Activated naive CD8-positive, alpha-beta T cell treated with anti-CD3 and anti-CD28 coated beads, Interleukin-2, amount 10 ng/mL, durations not matched to agents 7 days and 5 days (primary cell): ENCODE data around the gene ARFRP1. TPM values are rescaled to one million over a fixed set of nuclear protein-coding genes. Genes with fewer than 3 reads are reported as not detected.

Experiments
- ATAC-seq: fragments of 150-1000 bp; cut with Tn5 transposase; one replicate; pipeline ENCODE4 v1.10.0; 2021; ENCODE audit warnings: low read depth, moderate library complexity
- POLR2A ChIA-PET: fragments of 350-600 bp; sonication (Branson Sonifier 250); formaldehyde crosslinking; loops from one replicate; lab custom pipeline; 2021; ENCODE audit warnings: antibody characterized with exemption; lab: Charles Lee
- DNase-seq: peaks from one replicate; pipeline ENCODE4 v3.0.0; 2021
- H3K27ac Mint-ChIP-seq: one replicate; pipeline ENCODE4 v1.8.0; 2022; ENCODE audit warnings: mild to moderate bottlenecking, mixed read lengths
- H3K27me3 Mint-ChIP-seq: one replicate; pipeline ENCODE4 v1.8.0; 2022; ENCODE audit warnings: mild to moderate bottlenecking, moderate library complexity, mixed read lengths
- H3K36me3 Mint-ChIP-seq: one replicate; pipeline ENCODE4 v1.8.0; 2021; ENCODE audit warnings: mild to moderate bottlenecking, mixed read lengths
- H3K4me1 Mint-ChIP-seq: one replicate; pipeline ENCODE4 v1.8.0; 2021; ENCODE audit warnings: mixed read lengths
- H3K4me3 Mint-ChIP-seq: one replicate; pipeline ENCODE4 v1.8.0; 2022; ENCODE audit warnings: mild to moderate bottlenecking, moderate library complexity, mixed read lengths
- H3K9me3 Mint-ChIP-seq: one replicate; pipeline ENCODE4 v1.8.0; 2021; ENCODE audit warnings: mixed read lengths
- total RNA-seq, 2 experiments: library from RNA; stranded (reverse); gene quantifications; one replicate each; pipeline ENCODE4 v1.2.3, GENCODE V29; 2021

Gene ARFRP1
- total RNA-seq, 2 experiments from 2014 or later: 68.8 to 73.1 TPM

- no peak overlapping the region for H3K4me3 Mint-ChIP-seq
- POLR2A ChIA-PET: interaction anchor here (0.9 kb wide), 1 partner anchor 42 kb away, joined by 3 read pairs; the partner anchor contains the start of gene LIME1
- DNase-seq (no peak), ATAC-seq (no peak)
- no peak overlapping the region for H3K27ac Mint-ChIP-seq
- peaks cover 5% of the 10 kb centered on the region for H3K4me1 Mint-ChIP-seq
- no peaks in the 10 kb centered on the region for H3K27me3 Mint-ChIP-seq
- peaks cover 7% of the 10 kb centered on the region for H3K36me3 Mint-ChIP-seq
- H3K9me3 Mint-ChIP-seq: no peaks in the 10 kb centered on the region
These were observed 13.0 kb downstream of the ARFRP1 start for GRCh38 chr20:63694584-63695423.

GRCh38 chr20:63693733-63694583 lies 13.8 kb downstream of the ARFRP1 start:
- POLR2A ChIA-PET: no interaction called here

GRCh38 chr20:63693083-63693732 lies 14.6 kb downstream of the ARFRP1 start:
- Mint-ChIP-seq H3K9me3 (no peaks in the 10 kb centered on the region), H3K4me1 (peaks cover 5% of the 10 kb centered on the region), H3K27me3 (no peaks in the 10 kb centered on the region), H3K36me3 (peaks cover 7% of the 10 kb centered on the region), H3K27ac (no peak overlapping the region), H3K4me3 (no peak overlapping the region)
- no peak for DNase-seq
- POLR2A ChIA-PET: no interaction called here
- no peak for ATAC-seq

More at GRCh38 chr20:63693733-63694583, 13.8 kb downstream of the ARFRP1 start:
- peak overlapping the region; percentile 32 for H3K4me3 Mint-ChIP-seq
- peaks cover 7% of the 10 kb centered on the region for H3K36me3 Mint-ChIP-seq
- no peaks in the 10 kb centered on the region for H3K27me3 Mint-ChIP-seq
- ATAC-seq (no peak), DNase-seq (no peak)
- peaks cover 5% of the 10 kb centered on the region for H3K4me1 Mint-ChIP-seq
- H3K9me3 Mint-ChIP-seq: no peaks in the 10 kb centered on the region
- peak overlapping the region; percentile 89 for H3K27ac Mint-ChIP-seq

- Mint-ChIP-seq H3K27ac (no peak overlapping the region), H3K36me3 (peaks cover 7% of the 10 kb centered on the region)
- POLR2A ChIA-PET: no interaction called here
These were observed 15.2 kb downstream of the ARFRP1 start for GRCh38 chr20:63692436-63693082.

GRCh38 chr20:63691711-63692435 lies 15.9 kb downstream of the ARFRP1 start:
- H3K27me3 Mint-ChIP-seq: no peaks in the 10 kb centered on the region
- H3K36me3 Mint-ChIP-seq: peaks cover 7% of the 10 kb centered on the region
- ATAC-seq (no peak), DNase-seq (no peak)
- no peak overlapping the region for H3K4me3 Mint-ChIP-seq
- peaks cover 5% of the 10 kb centered on the region for H3K4me1 Mint-ChIP-seq
- no peak overlapping the region for H3K27ac Mint-ChIP-seq
- H3K9me3 Mint-ChIP-seq: no peaks in the 10 kb centered on the region
- POLR2A ChIA-PET: no interaction called here

More at GRCh38 chr20:63692436-63693082, 15.2 kb downstream of the ARFRP1 start:
- Mint-ChIP-seq H3K4me1 (peaks cover 5% of the 10 kb centered on the region), H3K4me3 (no peak overlapping the region), H3K27me3 (no peaks in the 10 kb centered on the region), H3K9me3 (no peaks in the 10 kb centered on the region)
- DNase-seq: no peak
- no peak for ATAC-seq

- no peak overlapping the region for H3K4me3 Mint-ChIP-seq
- ATAC-seq (no peak), DNase-seq (no peak)
- peaks cover 3% of the 10 kb centered on the region for H3K4me1 Mint-ChIP-seq
- H3K9me3 Mint-ChIP-seq: no peaks in the 10 kb centered on the region
- H3K36me3 Mint-ChIP-seq: peaks cover 6% of the 10 kb centered on the region
- POLR2A ChIA-PET: no interaction called here
- H3K27me3 Mint-ChIP-seq: no peaks in the 10 kb centered on the region
- H3K27ac Mint-ChIP-seq: no peak overlapping the region
These were observed 16.7 kb downstream of the ARFRP1 start for GRCh38 chr20:63690898-63691710.

- Mint-ChIP-seq H3K4me3 (no peak overlapping the region), H3K9me3 (no peaks in the 10 kb centered on the region), H3K36me3 (peaks cover 5% of the 10 kb centered on the region), H3K27ac (no peak overlapping the region), H3K4me1 (peaks cover 2% of the 10 kb centered on the region), H3K27me3 (no peaks in the 10 kb centered on the region)
- POLR2A ChIA-PET: no interaction called here
- ATAC-seq: no peak
- DNase-seq: no peak
These were observed 17.5 kb downstream of the ARFRP1 start for GRCh38 chr20:63690003-63690897.

GRCh38 chr20:63689046-63690002 lies 18.5 kb downstream of the ARFRP1 start:
- no peak overlapping the region for H3K27ac Mint-ChIP-seq
- H3K9me3 Mint-ChIP-seq: no peaks in the 10 kb centered on the region
- no peak overlapping the region for H3K4me3 Mint-ChIP-seq
- ATAC-seq (no peak), DNase-seq (no peak)
- H3K4me1 Mint-ChIP-seq: peaks cover 2% of the 10 kb centered on the region
- no peaks in the 10 kb centered on the region for H3K27me3 Mint-ChIP-seq
- POLR2A ChIA-PET: no interaction called here
- peaks cover 5% of the 10 kb centered on the region for H3K36me3 Mint-ChIP-seq

GRCh38 chr20:63688228-63689045 lies 19.3 kb downstream of the ARFRP1 start:
- no peak for ATAC-seq
- POLR2A ChIA-PET: no interaction called here
- no peak overlapping the region for H3K4me3 Mint-ChIP-seq
- DNase-seq: no peak
- peaks cover 2% of the 10 kb centered on the region for H3K36me3 Mint-ChIP-seq
- no peak overlapping the region for H3K27ac Mint-ChIP-seq
- no peaks in the 10 kb centered on the region for H3K9me3 Mint-ChIP-seq
- H3K4me1 Mint-ChIP-seq: no peaks in the 10 kb centered on the region
- H3K27me3 Mint-ChIP-seq: no peaks in the 10 kb centered on the region
